ENCODE data around the gene UBASH3A. TPM values are rescaled to one million over a fixed set of nuclear protein-coding genes. Genes with fewer than 3 reads are reported as not detected.
A peak's percentile ranks its signal among the peaks of the same experiment; 100 is the strongest.

Gene UBASH3A
- total RNA-seq, 2 donors from 2014 or later, result 0.93 to 1.5 TPM

DNA sequence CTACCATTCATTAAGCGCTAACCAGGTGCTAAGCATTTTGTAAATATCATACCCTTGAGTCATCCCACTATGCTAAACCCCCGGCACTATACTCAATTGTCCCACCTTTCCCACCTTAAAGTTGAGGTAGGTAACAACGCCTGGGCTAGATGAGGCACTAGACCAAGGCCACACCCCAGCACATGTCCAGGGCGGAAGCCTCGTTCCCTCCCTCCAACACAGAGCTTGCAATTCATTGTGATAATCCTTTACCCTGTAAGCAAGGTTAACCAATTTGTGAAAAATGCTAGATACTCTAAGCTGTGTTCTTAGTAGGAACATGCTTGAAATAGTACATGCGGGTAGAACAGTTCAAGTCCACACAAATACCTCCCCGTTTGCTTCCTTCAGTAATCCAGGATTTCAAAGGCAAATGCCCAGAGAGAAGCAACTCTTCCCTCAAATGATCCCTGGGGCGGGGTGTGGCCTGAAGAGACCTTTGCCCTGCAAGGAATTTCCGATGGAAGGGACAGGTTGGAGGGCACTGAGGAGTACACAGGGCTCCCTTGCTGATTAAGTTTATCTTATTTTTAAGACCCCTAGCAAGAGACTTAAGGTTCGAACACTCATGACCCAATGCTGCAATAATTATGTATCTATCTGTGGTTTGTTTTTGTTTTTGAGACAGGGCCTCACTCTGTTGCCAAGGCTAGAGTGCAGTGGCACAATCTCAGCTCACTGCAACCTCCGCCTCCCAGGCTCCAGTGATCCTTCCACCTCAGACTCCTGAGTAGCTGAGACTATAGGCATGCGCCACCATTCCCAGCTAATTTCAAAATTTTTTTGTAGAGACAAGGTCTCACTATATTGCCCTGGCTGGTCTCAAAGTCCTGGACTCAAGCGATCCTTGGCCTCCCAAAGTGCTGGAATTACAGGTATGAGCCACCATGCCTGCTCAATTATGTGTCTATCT lies 89.7 kb downstream of the UBASH3A start:
- peak; percentile 90 for DNase-seq
- TF ChIP-seq, protein P1, sequence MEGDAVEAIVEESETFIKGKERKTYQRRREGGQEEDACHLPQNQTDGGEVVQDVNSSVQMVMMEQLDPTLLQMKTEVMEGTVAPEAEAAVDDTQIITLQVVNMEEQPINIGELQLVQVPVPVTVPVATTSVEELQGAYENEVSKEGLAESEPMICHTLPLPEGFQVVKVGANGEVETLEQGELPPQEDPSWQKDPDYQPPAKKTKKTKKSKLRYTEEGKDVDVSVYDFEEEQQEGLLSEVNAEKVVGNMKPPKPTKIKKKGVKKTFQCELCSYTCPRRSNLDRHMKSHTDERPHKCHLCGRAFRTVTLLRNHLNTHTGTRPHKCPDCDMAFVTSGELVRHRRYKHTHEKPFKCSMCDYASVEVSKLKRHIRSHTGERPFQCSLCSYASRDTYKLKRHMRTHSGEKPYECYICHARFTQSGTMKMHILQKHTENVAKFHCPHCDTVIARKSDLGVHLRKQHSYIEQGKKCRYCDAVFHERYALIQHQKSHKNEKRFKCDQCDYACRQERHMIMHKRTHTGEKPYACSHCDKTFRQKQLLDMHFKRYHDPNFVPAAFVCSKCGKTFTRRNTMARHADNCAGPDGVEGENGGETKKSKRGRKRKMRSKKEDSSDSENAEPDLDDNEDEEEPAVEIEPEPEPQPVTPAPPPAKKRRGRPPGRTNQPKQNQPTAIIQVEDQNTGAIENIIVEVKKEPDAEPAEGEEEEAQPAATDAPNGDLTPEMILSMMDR (IDR thresholded peaks at IDR 0.05), result no peak
- intact Hi-C loops (cut with DNase I), result no loop called here
- H3K9ac ChIP-seq (ENCODE audit: low read depth in 2 of 2, low read length in 2 of 2), result no peak overlapping the region
- H3K9me3 ChIP-seq, result no peaks in the 10 kb centered on the region
- H3K27me3 ChIP-seq, result no peaks in the 10 kb centered on the region
- peaks cover 16% of the 10 kb centered on the region for H3K4me1 ChIP-seq
- peak overlapping the region; percentile 63 for H3K27ac ChIP-seq
- no peaks in the 10 kb centered on the region for H3K36me3 ChIP-seq
- H3K4me3 ChIP-seq, result no peak overlapping the region

DNA sequence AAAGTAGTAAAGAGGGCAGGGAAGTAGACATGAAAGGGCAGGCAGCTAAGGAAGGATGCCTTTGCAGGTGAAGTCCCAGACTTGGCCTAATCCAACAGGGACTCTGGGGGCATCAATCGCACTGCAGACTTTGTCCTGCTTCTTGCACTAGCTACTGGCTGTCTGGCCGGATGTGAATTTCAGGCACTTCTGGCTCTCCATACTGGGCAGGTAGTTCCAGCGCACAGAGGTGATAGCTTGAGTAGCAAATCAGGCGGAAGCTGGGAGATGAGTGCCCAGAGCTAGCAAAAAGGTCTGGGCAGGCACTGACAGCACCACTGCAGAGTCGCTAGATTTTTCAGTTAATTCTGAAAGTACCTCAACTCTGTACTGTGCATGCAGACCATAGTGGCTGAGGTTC lies 91.3 kb downstream of the UBASH3A start:
- Histone ChIP-seq H3K4me3 (no peak overlapping the region), H3K27me3 (no peaks in the 10 kb centered on the region), H3K9ac (ENCODE audit: low read depth in 2 of 2, low read length in 2 of 2) (peak overlapping the region; percentile 52 to 97), H3K4me1 (peaks cover 16% of the 10 kb centered on the region), H3K36me3 (no peaks in the 10 kb centered on the region), H3K27ac (peak overlapping the region; percentile 78), H3K9me3 (no peaks in the 10 kb centered on the region)
- TF ChIP-seq, protein P1 (IDR thresholded peaks at IDR 0.05), result no peak
- no peak for DNase-seq
- intact Hi-C loops (cut with DNase I), result no loop called here

DNA sequence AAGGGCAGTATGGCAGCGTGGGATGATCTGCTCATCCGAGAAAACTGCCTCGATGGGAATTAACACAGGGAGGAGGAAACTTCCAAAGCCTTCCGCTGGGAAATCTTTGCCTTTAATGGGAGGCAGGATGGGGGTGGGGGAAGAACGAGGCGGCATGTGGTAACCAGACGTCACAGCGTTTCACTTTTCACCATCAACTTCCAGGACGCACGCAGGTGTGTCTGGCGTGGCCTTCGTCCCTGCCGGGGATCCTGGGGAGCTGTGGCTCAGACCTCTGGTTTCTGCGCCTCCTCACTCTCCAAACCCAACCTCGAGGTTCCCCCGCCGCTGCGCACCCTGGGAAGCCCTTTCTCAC lies 92.0 kb downstream of the UBASH3A start:
- H3K9ac ChIP-seq (ENCODE audit: low read depth in 2 of 2, low read length in 2 of 2), result peak overlapping the region; percentile 52 to 97
- H3K27ac ChIP-seq, result peak overlapping the region; percentile 78
- TF ChIP-seq, protein P1 (IDR thresholded peaks at IDR 0.05), result no peak
- H3K36me3 ChIP-seq, result no peaks in the 10 kb centered on the region
- intact Hi-C loops (cut with DNase I), result no loop called here
- peak overlapping the region; percentile 75 for H3K4me3 ChIP-seq
- DNase-seq, result peak; percentile 76
- peaks cover 11% of the 10 kb centered on the region for H3K4me1 ChIP-seq
- no peaks in the 10 kb centered on the region for H3K9me3 ChIP-seq
- no peaks in the 10 kb centered on the region for H3K27me3 ChIP-seq

DNA sequence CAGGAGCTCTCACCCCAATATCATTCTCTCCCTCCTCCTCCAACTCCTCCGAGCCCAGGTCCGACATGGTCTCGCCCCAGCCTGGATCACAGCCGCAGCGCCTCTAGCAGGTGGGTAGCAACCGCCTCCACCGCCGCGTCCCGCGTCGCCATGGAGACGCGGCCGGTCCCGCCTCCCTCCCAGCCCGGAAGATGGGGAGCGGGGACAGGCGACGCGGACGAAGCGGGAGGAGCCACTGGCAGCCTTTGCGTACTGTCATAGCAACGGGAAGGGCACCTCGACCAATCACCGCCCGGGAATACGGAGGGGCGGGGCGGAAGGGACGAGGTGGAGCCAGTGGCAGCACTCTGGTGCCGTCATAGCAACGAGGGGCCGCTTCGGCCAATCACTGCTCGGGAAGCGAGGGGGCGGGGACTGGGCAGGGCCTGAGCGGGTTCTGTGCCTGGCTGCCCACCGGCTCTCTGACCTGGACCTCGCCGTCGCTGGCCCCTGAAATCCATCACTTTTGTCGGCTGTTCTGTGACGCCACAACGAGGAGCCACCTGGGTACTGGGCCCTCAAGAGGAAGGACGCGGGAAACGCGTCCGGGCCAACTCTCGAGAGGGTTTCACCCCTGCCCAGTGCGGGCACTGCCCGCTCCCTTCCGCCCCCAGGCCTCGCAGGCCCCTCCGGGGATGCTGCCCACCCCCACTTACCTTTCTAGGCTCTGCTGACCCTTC lies 92.6 kb downstream of the UBASH3A start, which contains the start of gene RSPH1:
Gene RSPH1, minus strand, starts transcription at position 105 of the 719 bp plus-strand sequence. Its CDS starts 38 bp downstream, at position 67.
- Histone ChIP-seq H3K4me3 (peak within 1 kb of the TSS; percentile 75), H3K27ac (peak within 1 kb of the TSS; percentile 78), H3K9ac (ENCODE audit: low read depth in 2 of 2, low read length in 2 of 2) (peak within 1 kb of the TSS; percentile 84 to 97), H3K36me3 (no peaks in the 10 kb centered on the region), H3K4me1 (peaks cover 11% of the 10 kb centered on the region), H3K9me3 (no peaks in the 10 kb centered on the region), H3K27me3 (no peaks in the 10 kb centered on the region)
- DNase-seq, result peak; percentile 100
- TF ChIP-seq, protein P1 (IDR thresholded peaks at IDR 0.05), result no peak
- intact Hi-C loops (cut with DNase I), result no loop called here

DNA sequence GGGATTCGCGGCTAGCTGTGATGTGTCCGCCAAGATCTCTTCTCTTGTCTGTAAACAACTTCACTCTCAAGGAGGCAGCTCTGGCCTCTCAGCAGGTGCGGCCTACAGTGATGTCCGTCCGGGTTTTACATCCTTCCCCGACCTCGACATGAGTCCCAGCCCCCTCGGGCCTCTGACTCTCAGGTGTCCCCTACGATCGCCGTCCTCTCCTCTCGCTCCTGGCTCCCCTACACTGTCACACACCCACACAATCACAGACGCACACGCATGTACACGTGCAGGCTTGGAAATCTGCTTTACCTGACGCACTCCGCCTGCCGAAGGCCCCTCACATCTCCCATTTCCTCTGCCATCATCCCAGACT lies 93.1 kb downstream of the UBASH3A start:
- TF ChIP-seq, protein P1 (IDR thresholded peaks at IDR 0.05), result no peak
- H3K9me3 ChIP-seq, result no peaks in the 10 kb centered on the region
- H3K4me3 ChIP-seq, result peak overlapping the region; percentile 75
- H3K27me3 ChIP-seq, result no peaks in the 10 kb centered on the region
- intact Hi-C loops (cut with DNase I), result no loop called here
- no peaks in the 10 kb centered on the region for H3K36me3 ChIP-seq
- H3K4me1 ChIP-seq, result peaks cover 11% of the 10 kb centered on the region
- H3K27ac ChIP-seq, result peak overlapping the region; percentile 78
- peak; percentile 46 for DNase-seq
- peak overlapping the region; percentile 84 to 97 for H3K9ac ChIP-seq (ENCODE audit: low read depth in 2 of 2, low read length in 2 of 2)

Other genes starting within 250 kb of the UBASH3A start
- 10 to 100 TPM; 13.8 to 60.0 TPM for gene ABCG1, start 184.8 kb upstream of the UBASH3A start, total RNA-seq
- gene TFF3, start 88.5 kb upstream of the UBASH3A start, total RNA-seq, result 1,000 to 10,000 TPM; 2,373 to 4,154 TPM
- gene TFF2, start 52.9 kb upstream of the UBASH3A start, total RNA-seq, result 1 to 10 TPM; 2.3 to 2.5 TPM
- gene TFF1, start 37.4 kb upstream of the UBASH3A start, total RNA-seq, result 100 to 1,000 TPM; 233 to 916 TPM
- 1 to 10 TPM in 1 of 2 donors, under 1 TPM in 1; 0.82 to 1.2 TPM for gene TMPRSS3, start 7.8 kb upstream of the UBASH3A start, total RNA-seq
- gene RSPH1, start 92.3 kb downstream of the UBASH3A start, total RNA-seq, result 1 to 10 TPM; 6.9 to 7.5 TPM
- 100 to 1,000 TPM in 1 of 2 donors, 10 to 100 TPM in 1; 98.5 to 118 TPM for gene SLC37A1, start 110.0 kb downstream of the UBASH3A start, total RNA-seq
- gene PDE9A, start 249.7 kb downstream of the UBASH3A start, total RNA-seq, result 10 to 100 TPM; 37.5 to 56.0 TPM